Choroid plexus epithelial cell (primary cell): ENCODE measurements around the gene PERCC1.
"Not testable (repeated sequence)": the region's sequence is repeated elsewhere in the genome, so short reads cannot be mapped to it uniquely, and the experiment has no call there.

Source experiments
- DNase-seq: peaks from one replicate; pipeline ENCODE4 v3.0.0-alpha.2; 2010; ENCODE audit warnings: low read depth
- H3K4me3 ChIP-seq: 2 replicates; pipeline ENCODE4 v1.5.1; 2011; ENCODE audit warnings: low read depth, mild to moderate bottlenecking, control low read depth, low read length, moderate library complexity
- TF ChIP-seq, protein P1 (sequence below): conservative IDR thresholded peaks from 2 replicates; pipeline ENCODE4 v1.5.1; 2011; ENCODE audit warnings: low read depth, mild to moderate bottlenecking, control low read depth, inconsistent platforms, low read length, moderate library complexity

The PERCC1 gene

DNA sequence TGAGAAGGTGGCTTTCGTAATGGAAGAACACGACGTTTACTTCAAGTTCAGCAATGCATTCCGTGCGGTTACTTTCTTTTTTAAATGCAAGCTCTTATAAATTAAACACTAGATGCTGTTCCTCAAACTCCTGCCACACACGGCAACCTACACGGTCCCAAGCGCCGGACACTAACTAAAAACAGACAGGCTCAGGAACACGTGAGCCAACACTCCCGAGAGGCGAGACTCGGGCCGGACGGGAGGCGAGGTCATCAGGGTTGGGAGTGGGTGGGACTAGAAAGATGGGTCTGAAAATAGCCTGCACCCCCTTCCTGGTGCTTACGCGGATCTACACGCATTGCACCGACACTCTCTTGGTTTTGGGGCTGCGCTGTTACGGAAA, 37.5 kb downstream of the PERCC1 start:
- no peak for DNase-seq
- TF ChIP-seq, protein P1, sequence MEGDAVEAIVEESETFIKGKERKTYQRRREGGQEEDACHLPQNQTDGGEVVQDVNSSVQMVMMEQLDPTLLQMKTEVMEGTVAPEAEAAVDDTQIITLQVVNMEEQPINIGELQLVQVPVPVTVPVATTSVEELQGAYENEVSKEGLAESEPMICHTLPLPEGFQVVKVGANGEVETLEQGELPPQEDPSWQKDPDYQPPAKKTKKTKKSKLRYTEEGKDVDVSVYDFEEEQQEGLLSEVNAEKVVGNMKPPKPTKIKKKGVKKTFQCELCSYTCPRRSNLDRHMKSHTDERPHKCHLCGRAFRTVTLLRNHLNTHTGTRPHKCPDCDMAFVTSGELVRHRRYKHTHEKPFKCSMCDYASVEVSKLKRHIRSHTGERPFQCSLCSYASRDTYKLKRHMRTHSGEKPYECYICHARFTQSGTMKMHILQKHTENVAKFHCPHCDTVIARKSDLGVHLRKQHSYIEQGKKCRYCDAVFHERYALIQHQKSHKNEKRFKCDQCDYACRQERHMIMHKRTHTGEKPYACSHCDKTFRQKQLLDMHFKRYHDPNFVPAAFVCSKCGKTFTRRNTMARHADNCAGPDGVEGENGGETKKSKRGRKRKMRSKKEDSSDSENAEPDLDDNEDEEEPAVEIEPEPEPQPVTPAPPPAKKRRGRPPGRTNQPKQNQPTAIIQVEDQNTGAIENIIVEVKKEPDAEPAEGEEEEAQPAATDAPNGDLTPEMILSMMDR = no peak
- H3K4me3 ChIP-seq = no peak overlapping the region

- not testable (repeated sequence) for DNase-seq, H3K4me3 ChIP-seq
These were observed 38.3 kb downstream of the PERCC1 start for GRCh38 chr16:1469141-1469540.

- TF ChIP-seq, protein P1 = no peak
- DNase-seq = no peak
- H3K4me3 ChIP-seq = no peak overlapping the region
These were observed 38.9 kb downstream of the PERCC1 start for GRCh38 chr16:1469693-1470201.

DNA sequence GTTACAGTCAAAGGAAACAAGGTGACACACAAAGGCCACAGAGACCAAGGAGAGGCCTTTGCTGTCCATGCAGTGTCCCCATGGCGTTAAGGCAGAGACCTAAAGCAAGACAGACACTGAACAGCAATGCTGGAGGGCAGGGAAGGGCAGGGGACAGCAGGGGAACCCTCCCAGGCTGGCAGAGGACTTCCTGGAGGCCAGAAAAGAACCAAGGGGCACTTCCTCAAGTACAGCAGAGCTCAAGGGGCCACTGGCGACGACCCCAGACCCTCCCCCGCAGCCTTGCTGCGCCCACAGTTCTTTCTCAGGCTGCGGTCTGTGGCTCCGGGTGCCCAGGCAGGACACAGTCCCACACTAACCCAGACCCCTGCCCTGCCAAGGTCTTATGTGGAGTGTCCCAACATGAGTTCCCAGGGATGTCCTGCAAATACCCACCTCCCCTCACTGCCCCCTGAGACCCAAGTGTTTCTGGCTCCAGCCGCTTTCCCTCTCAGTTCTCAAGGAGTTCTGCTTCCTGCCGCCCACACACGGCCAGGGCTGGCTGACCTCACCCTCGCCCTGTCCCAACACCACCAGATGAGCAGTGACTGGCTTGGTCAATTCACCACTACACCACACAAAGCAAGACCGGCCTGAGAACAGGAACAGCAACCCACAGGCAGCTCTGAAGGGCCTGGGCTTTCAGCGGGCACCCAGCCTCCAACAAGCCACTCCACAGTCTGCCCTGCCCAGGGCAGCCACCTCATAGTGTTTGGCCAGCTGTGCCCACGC, 39.8 kb downstream of the PERCC1 start:
- H3K4me3 ChIP-seq = no peak overlapping the region
- DNase-seq = peak; percentile 53
- TF ChIP-seq, protein P1 = no peak

DNA sequence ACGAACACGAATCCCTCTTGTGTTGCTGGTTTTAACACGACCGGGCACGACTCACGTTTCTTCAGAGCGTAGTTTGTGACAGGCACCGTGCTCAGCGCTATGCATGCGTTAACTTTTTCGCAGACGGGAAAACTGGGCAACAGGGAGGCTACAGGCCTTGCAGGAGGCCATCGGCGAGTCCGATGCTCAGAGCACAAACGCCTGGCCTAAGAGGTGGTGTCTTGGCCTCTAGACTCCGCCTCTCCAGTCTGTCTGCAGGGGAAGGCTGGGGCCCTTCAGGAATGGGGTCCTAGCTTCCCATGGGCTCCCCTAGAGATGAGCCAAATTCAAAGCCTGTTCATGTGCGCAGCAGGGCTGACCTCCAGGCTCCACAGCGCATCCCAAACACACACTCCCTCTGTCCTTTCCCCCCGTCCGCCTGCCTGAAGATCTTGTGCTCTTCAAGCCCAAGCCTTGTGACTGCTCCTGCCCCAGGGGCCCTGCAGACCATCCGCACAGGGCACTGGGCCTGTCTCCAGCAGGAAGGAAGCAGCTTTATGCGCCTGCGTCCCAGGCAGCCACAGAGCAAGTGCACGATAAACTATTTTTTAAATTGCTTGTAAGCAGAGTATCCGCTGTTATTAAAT, 40.8 kb downstream of the PERCC1 start:
- H3K4me3 ChIP-seq = no peak overlapping the region
- TF ChIP-seq, protein P1 = no peak

GRCh38 chr16:1472974-1473373, 42.1 kb downstream of the PERCC1 start:
- DNase-seq = no peak
- TF ChIP-seq, protein P1 = no peak
- H3K4me3 ChIP-seq = no peak overlapping the region

More for the DNA sequence above, 40.8 kb downstream of the PERCC1 start:
- no peak for DNase-seq

DNA sequence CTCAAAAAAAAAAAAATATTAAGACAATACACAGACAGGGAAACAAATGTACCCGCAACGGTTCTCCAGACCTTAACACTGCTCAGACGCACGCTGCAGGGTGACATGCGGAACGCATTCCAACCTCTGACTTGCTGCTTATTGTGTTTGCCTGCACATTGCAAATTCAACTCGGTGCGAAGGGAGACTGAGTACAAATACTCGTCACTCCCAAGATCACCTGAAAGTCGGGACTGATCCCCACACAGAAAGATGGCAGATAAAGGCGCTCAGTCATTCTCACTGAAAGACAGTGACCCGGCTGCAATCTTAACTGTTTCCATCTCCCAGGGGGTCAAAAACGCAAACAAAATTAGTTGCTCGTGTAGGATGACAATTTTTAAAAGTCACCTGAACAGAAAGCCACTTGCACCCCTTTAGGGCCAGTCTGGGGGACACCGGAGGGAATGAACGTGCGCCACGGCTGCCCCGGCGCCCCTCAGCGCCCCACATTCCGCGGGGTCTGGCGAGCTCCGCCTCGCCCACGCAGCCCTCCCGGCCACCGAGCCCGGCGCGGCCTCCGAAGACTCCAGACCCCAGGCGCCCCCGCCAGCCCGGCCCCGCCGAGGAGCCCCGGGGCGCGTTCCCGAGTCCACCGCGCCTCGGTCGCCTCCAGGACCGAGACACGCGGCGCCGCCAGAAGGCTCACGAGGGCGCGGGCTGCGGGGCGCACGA, 43.4 kb downstream of the PERCC1 start:
- peak; percentile 27 for DNase-seq
- TF ChIP-seq, protein P1 = no peak
- peak overlapping the region; percentile 80 for H3K4me3 ChIP-seq
